ENCODE measurements around the gene PEX19.
A peak's percentile ranks its signal among the peaks of the same experiment; 100 is the strongest.

DNA sequence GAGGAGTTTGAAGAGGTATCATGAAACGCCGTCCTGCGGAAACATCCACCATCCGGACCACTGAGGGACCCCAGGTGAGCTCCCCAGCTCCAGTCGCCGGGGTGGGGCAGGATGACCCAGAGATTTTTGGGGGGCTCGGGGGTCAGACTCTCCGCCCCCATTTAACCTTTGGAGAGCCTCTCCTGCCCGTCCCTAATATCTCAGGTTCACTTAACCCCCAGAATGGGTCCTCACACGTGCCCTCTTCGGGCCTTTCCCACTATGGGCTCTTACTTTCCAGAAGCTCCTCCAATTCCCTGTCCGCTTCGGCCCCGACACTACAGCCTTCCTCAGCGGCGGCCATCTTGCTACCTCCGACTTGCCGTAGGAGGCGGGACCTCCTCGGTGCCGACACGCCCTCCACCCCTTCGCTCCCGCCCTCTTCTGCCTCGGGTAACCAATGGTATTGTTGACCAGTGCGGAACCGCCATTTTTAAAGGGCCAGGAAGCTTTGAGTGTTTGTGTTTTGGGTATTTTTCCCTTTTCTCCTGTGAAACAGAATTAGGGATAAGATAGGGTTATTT, at the start of gene PEX19:
- TF ChIP-seq, protein P1, sequence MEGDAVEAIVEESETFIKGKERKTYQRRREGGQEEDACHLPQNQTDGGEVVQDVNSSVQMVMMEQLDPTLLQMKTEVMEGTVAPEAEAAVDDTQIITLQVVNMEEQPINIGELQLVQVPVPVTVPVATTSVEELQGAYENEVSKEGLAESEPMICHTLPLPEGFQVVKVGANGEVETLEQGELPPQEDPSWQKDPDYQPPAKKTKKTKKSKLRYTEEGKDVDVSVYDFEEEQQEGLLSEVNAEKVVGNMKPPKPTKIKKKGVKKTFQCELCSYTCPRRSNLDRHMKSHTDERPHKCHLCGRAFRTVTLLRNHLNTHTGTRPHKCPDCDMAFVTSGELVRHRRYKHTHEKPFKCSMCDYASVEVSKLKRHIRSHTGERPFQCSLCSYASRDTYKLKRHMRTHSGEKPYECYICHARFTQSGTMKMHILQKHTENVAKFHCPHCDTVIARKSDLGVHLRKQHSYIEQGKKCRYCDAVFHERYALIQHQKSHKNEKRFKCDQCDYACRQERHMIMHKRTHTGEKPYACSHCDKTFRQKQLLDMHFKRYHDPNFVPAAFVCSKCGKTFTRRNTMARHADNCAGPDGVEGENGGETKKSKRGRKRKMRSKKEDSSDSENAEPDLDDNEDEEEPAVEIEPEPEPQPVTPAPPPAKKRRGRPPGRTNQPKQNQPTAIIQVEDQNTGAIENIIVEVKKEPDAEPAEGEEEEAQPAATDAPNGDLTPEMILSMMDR (IDR thresholded peaks at IDR 0.05) = no peak
- TF ChIP-seq POLR2A (IDR thresholded peaks at IDR 0.05) = peak; percentile 29 to 89
